GM21423 (cell line): ENCODE results near the gene KRT77.

Experiments
- ATAC-seq: cut with Tn5 transposase; IDR thresholded peaks from one replicate; pipeline ENCODE4 v1.9.1; 2021; ENCODE audit warnings: mild to moderate bottlenecking, moderate library complexity; ENCODE audit not compliant: unreplicated experiment

Gene KRT77

DNA sequence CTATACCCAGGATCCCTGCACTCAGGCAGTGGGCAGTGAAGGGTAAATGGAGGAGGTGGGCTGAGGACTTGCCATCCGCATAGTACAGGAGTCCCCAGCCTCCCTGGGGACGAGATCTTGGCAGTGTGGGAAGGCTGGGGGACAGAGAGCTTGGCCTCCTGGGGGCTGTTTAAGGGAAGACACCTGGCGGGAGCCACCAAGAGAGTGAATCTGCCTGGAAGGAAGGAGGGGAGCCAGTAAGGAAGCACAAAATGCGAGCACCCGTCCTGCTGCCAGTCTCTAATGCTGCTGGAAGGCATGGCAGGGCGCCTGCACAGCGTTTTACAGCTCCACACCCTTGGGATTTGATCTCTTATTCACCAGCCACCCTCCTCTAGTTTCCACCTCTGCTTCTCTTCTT lies 43.9 kb downstream of the KRT77 start:
- ATAC-seq = no peak

DNA sequence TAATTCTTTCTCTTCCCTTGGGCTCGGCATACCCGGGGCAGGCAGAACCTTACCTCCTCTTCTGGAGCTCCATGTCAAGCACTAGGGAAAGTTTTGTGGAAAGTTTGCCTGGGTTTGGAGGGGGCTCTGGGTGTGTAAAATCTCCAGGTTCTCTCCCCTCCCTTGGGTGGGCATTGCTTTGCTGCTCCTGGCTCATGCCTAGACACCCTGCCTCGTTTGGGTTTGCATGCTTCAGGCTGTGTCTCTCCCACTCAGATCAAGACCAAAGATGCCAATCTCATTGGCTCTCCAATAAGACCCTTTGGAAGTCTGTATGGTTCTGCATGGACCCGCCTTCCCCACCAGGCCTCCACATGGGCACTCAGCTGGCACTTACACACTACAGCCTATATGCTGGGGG lies 45.1 kb downstream of the KRT77 start:
- no peak for ATAC-seq

DNA sequence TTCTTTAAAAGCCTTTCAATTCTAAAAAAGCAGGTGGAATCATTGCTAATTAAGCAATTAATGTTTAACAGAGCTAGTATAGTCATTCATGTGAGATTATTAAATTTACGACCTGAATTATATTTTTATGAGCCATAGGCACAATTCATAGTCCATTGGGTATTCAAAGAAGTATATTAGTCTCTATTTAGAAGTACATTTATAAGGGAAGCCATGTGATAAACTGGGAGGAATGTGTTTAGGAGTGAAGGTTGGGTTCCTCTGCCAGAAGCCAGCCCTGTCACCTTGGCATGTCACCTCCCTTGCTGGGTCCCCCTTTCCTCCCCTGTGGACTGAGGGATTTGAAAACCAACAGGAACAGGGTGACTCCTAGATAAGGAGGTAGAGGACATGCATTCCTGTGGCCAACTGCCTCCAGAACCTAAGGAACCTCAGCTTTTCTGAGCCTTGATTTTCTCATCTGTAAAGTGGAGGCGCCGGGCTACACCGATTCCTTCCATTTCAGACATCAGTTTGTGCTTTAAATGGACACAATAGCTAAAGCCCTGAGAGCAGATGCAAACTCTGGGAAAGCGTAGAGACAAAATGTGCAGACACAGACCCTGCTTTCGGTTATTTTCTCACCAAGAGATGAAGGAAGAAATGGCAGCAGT lies 45.9 kb downstream of the KRT77 start:
- ATAC-seq = no peak

DNA sequence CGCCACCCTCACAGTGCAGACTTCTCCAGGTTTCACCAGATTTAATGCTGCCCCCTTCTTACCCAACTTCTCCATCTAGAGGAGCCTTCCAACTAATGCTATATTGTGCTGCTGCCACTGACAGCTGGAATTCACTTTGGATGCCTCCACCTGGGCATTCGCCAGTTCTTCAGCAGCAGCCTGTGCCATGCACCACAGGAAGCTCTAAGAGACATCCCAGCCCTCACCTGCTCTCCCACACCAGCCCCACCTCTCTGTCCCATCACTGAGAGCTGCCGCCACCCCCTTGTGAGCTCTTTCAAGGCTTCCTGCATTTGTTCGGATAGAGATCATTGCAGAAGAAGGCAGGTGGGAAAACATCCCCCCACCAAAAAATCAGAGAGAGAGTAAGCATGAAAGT lies 46.7 kb downstream of the KRT77 start:
- ATAC-seq = no peak

DNA sequence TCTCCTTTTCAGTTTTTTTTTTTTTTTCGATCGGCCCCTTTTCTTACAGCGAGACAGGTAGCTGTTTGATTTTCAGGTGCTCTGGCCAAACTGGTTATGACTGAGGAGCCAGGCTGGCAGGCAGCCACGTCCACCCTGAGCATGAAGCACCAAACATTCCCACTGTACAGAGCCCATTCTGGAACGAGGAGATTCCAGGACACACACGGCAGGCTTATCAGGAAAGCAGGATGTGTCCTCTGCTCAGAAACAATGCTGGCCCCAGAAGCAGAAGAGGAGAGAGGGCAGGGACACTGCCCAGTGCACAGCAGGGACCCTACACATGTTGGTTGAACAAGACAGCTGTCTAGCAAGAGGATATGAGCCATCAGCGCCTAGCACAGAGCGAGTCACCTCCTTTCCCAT lies 47.6 kb downstream of the KRT77 start:
- no peak for ATAC-seq

DNA sequence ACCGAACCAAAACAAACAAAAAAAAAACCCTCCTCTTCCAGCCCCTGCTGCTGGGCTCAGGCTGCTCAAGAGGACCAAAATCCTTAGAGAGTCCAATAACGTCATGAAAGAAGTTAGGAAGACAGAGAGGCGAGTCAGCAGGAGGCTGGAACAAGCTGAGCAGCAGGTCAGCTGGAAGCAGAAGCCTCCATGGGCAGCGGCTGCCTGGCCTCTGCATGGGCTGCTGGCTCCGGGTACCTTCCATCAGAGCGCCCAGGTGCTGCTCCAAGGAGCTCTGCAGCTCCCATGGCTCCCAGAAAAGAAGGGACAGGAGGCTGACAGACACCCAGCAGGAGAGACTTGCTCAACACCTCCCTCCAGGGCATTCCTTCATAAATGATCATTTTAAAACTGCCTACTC lies 48.1 kb downstream of the KRT77 start:
- no peak for ATAC-seq

DNA sequence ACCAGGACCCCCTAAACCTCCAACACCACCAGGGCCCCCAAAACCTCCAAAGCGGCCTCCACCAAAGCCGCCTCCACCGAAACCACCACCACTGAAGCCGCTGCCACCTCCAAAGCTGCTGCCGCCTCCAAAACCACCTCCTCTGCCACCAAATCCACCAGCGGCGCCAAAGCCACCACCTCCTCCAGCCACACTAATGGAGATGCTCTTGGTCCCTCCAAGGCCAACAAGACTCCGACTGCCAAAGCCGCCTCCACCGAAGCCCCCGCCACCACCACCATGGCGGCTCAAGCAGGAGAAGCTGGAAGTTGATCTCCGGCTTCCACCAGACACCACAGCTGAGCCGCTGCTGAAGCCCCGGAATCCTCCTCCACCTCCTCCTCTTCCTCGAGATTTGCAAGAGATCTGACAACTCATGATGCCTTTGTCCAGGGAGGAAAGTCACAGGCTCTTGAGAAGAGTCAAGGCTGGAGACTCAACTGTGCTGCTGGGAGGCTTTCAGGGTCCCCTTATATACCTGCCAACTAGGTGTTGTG lies 51.5 kb downstream of the KRT77 start, which contains the start of gene KRT2:
TSS of gene KRT2 (minus strand) at position 486 of the 536 bp plus-strand sequence. CDS start at position 417, 69 bp downstream.
- no peak for ATAC-seq

DNA sequence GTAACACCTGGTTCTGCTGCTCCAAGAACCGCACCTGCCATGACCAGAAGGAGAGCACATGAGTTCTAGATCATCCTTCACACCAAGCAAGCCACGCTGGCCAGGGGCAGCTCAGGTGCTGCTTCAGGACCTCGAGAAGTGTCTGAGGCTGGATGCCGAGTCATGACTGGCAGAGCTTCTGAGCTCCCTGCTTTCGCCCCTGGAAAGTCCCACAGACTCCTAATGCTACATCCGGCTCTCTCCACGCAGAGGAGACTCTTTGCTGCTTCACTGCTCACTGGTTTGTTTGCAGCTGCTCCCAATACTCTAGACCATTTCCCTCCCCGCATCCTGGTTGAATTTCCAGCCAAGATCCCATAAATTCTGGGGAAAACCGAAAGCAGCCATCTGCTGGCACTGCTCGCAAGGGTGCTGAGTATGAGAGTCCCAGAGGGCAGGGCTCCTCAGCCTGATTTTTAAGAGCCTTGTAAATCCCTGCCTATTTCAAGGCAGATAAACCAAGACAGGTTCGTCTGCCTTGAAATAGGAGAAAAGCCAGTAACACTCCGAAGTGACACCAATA lies 52.7 kb downstream of the KRT77 start:
- ATAC-seq = no peak

DNA sequence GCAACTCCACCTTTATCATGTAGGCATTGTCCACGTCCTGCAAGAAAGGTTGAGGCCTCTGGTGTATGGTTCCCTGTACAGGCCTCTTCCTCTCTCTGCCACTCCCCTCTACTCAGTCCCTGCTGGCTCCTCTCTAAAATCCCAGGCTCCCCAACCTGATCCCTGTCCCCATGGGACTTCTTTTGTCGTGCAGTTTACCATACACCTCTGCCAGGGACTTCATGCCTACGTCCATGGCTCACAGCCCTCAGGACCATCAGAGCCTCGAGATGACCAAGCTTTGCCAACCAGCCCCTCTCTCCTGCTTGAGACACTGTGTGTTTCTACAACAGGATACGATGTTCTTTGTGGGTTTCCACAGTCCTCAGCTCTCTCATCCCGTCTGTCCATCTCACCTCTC lies 54.3 kb downstream of the KRT77 start:
- ATAC-seq = no peak

DNA sequence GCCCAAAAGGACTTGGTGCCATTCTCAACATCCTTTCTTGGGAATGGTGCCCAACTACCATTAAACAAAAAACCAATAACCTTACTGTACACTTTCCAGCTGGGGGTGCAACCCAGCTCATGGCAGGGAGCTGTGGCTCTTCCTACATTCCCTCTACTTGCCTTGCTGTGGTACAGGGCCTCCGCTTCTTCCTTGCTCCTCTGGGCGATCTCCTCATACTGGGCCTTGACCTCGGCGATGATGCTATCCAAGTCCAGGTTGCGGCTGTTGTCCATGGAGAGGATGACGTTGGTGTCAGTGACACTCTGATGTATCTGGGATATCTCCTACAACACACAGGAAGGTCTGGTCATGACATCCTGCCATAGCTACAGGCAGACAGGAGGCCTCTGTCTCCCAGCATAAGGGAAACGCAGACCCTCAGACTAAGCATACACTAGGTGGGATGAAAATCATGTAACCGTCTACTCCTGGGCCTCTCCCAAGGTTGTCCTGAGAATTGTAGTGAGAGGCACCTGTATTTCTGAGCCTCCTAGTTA lies 55.2 kb downstream of the KRT77 start:
- no peak for ATAC-seq

DNA sequence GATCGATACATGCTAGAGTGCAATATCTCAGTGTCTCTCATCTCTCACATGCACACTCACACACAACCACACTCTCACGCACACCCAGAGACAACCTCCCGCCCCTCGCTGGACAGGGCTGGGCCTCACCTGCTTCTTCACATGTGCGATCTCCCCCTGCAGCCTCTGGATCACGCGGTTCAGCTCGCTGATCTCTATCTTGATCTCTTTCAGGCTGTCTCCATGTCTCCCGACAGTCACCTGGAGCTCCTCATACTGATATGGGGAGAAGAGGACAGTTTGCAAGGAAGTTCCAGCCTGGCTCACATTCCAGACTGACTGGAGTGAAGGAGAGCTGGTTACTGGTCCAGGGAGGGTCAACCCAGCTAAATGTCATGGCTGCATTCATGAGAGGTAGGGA lies 55.7 kb downstream of the KRT77 start:
- ATAC-seq = no peak

DNA sequence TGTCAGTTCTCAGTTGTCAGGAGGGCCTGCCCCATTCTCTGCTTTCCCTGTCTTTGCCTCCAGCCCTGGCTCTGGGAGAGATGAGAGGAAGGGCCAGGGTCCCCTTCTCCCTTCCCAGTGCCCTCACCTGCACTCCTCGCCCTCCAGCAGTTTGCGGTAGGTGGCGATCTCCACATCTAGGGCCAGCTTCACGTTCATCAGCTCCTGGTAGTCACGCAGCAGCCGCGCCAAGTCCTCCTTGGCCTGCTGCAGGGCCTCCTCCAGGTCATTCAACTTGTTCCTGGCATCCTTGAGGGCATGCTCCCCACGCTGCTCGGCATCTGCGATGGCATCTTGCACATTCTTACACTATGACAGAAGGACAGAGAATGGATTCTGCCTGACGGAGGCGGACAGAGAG lies 56.7 kb downstream of the KRT77 start:
- no peak for ATAC-seq

DNA sequence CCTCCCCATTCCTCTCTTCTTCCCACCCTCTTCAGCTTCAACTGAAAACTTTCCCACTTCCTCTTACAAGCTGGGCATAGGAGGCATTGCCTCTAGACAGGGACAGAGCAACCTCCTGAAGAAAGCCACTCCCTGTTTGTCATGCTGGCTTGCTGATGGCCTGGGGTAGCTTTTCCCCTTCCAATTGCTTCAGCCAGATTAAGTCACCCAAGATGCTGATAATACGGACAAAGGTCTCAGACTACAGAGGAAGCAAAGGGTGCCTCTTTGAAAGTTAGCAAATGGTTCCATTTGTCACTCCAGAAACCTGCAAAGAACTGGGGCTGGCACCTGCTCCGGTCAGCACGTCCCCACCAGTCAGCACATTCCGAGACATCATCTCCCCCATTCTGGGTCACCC lies 57.3 kb downstream of the KRT77 start:
- no peak for ATAC-seq

DNA sequence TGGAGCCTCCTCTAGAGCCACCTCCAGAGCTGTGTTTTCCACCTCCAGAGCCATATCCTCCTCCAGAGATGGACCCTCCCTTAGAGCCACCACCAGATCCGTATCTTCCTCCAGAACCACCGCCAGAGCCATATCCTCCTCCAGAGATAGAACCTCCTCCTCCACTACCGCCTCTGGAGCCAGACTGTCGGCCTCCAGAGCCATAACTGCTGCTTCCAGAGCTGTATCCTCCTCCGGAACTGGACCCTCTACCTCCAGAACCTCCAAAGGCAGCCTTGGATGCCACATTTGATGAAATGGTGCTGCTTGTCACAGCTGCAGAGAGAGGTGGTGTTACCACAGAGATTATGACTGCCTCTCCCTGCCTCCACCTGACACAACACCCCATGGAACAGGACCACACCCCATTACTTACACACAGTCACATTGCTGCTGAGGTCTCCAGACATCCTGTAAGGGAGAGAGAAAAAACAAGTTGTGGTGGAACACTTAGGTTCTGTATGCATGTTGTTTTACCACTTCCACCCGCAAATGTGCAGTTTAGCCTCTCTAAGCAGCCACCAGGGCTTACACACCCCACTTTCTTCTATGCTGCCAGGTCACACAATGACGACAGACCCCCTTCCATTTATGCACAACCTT lies 58.1 kb downstream of the KRT77 start:
- no peak for ATAC-seq

DNA sequence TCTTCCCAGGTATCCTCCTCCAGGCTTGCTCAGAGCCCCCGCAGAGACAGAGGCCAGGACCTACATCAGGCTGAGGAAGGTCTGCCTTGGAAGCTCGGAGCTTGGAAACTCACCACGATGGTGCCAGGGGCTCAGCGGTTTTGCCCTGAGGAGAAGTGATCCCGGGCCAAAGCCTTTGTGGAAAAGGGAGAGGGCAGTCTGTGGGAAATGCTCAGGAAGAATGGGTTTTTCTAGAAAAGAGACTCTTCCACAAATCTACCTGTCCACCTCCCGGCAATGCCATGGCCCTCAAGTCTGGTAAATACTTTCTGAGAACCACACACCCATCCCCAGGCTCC lies 59.3 kb downstream of the KRT77 start:
- no peak for ATAC-seq

DNA sequence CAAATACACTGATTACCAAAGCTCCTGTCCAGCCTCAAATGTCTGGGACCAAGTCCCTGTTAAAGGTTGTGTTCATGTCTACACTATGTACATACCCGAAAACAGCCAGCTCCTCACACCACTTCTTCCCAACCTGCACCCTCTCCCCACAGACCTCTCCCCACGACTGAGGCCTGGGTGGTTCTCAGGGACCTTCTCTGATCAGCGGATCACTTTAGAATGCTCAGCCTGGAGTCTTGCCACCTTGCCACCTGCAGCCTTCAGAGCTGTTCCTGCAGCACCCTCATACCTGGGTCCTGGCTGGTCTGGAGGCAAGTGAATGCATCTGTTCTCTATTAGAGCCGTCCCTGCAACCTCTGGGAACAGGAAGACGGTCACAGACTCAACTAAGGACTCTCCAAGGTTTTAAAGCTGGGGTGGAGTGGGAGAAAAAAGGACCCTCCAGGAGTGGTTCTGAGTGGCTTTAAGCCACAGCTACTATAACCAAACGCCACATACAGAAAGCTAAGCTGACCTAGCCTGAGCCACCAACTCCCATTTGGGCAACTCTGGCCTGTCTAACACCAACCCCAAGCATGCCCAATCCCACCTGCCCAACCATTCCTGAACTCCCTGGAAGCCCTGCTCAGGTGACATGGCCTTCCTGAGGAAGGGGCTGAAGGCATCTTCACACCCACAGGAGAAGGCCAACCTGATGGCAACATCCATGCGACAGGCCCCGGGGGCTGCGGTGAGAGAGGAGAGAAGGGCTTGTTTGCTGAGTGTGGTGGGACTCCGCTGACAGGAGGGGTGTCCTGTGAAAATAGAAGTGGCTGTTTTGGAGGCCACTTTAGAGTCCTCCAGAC lies 59.9 kb downstream of the KRT77 start:
- no peak for ATAC-seq

DNA sequence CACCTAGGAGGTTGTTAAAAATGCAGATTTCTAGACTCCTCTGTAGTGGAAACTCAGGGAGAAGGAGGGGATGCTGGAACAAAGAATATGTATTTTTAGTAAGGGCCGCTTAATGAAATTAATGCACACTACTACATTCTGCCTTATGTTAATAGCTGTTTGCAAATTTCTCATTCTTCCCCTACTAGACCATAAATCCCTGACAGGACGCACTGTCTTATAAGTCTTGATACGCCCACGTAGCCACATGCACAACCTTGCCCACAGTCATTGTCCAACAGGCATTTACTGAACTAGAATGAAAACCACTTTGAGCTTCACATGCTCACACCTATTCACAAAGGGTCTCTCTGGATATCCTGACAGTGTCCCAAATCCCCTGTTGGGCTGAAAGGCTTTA lies 61.9 kb downstream of the KRT77 start:
- ATAC-seq = no peak
